Measurements from ENCODE around the gene ZDHHC24. TPM values are rescaled to one million over a fixed set of nuclear protein-coding genes. Genes with fewer than 3 reads are reported as not detected.

ZDHHC24 gene
- total RNA-seq, 1 donor from 2014 or later = 16.5 TPM

GRCh38 chr11:66564538-66564937, 18.7 kb upstream of the ZDHHC24 start:
- Histone ChIP-seq H3K27ac (no peak overlapping the region), H3K36me3 (no peaks in the 10 kb centered on the region), H3K4me3 (no peak overlapping the region), H3K9me3 (no peaks in the 10 kb centered on the region), H3K27me3 (no peaks in the 10 kb centered on the region), H3K4me1 (peaks cover 22% of the 10 kb centered on the region)
- no peak for DNase-seq (ENCODE audit: extremely low spot score in 2 of 2)
- intact Hi-C loops (cut with DNase I) = no loop called here
- TF ChIP-seq POLR2AphosphoS5 (IDR thresholded peaks at IDR 0.05; ENCODE audit: insufficient read depth in 1 of 2, low read depth in 1 of 2) (no peak), POLR2A (IDR thresholded peaks at IDR 0.05) (no peak), CTCF (IDR thresholded peaks at IDR 0.05) (no peak)

GRCh38 chr11:66563832-66564231, 18.0 kb upstream of the ZDHHC24 start:
- no peaks in the 10 kb centered on the region for H3K9me3 ChIP-seq
- H3K4me1 ChIP-seq = peaks cover 23% of the 10 kb centered on the region
- H3K27ac ChIP-seq = no peak overlapping the region
- TF ChIP-seq POLR2A (IDR thresholded peaks at IDR 0.05) (no peak), POLR2AphosphoS5 (IDR thresholded peaks at IDR 0.05; ENCODE audit: insufficient read depth in 1 of 2, low read depth in 1 of 2) (no peak), CTCF (IDR thresholded peaks at IDR 0.05) (no peak)
- no peaks in the 10 kb centered on the region for H3K27me3 ChIP-seq
- intact Hi-C loops (cut with DNase I) = no loop called here
- peak in 1 of 2 donors; percentile 47 for DNase-seq (ENCODE audit: extremely low spot score in 2 of 2)
- H3K36me3 ChIP-seq = no peaks in the 10 kb centered on the region
- H3K4me3 ChIP-seq = no peak overlapping the region

- no peak overlapping the region for H3K4me3 ChIP-seq
- H3K27me3 ChIP-seq = no peaks in the 10 kb centered on the region
- DNase-seq (ENCODE audit: extremely low spot score in 2 of 2) = no peak
- intact Hi-C loops (cut with DNase I) = no loop called here
- peaks cover 23% of the 10 kb centered on the region for H3K4me1 ChIP-seq
- no peak for TF ChIP-seq CTCF (IDR thresholded peaks at IDR 0.05)
- no peak for TF ChIP-seq POLR2AphosphoS5 (IDR thresholded peaks at IDR 0.05; ENCODE audit: insufficient read depth in 1 of 2, low read depth in 1 of 2)
- no peak for TF ChIP-seq POLR2A (IDR thresholded peaks at IDR 0.05)
- no peaks in the 10 kb centered on the region for H3K36me3 ChIP-seq
- no peak overlapping the region for H3K27ac ChIP-seq
- H3K9me3 ChIP-seq = no peaks in the 10 kb centered on the region
Measured at GRCh38 chr11:66562907-66563583, 17.2 kb upstream of the ZDHHC24 start.

GRCh38 chr11:66562275-66562674, 16.4 kb upstream of the ZDHHC24 start:
- Histone ChIP-seq H3K27me3 (no peaks in the 10 kb centered on the region), H3K9me3 (no peaks in the 10 kb centered on the region), H3K4me3 (no peak overlapping the region), H3K36me3 (no peaks in the 10 kb centered on the region), H3K27ac (no peak overlapping the region), H3K4me1 (peaks cover 16% of the 10 kb centered on the region)
- DNase-seq (ENCODE audit: extremely low spot score in 2 of 2) = no peak
- intact Hi-C loops (cut with DNase I) = no loop called here
- no peak for TF ChIP-seq POLR2AphosphoS5 (IDR thresholded peaks at IDR 0.05; ENCODE audit: insufficient read depth in 1 of 2, low read depth in 1 of 2)
- TF ChIP-seq CTCF (IDR thresholded peaks at IDR 0.05) = no peak
- TF ChIP-seq POLR2A (IDR thresholded peaks at IDR 0.05) = no peak

GRCh38 chr11:66561975-66562248, 16.1 kb upstream of the ZDHHC24 start:
- H3K27me3 ChIP-seq = no peaks in the 10 kb centered on the region
- no peak for DNase-seq (ENCODE audit: extremely low spot score in 2 of 2)
- intact Hi-C loops (cut with DNase I) = no loop called here
- H3K36me3 ChIP-seq = no peaks in the 10 kb centered on the region
- no peak overlapping the region for H3K4me3 ChIP-seq
- TF ChIP-seq POLR2A (IDR thresholded peaks at IDR 0.05) = no peak
- TF ChIP-seq POLR2AphosphoS5 (IDR thresholded peaks at IDR 0.05; ENCODE audit: insufficient read depth in 1 of 2, low read depth in 1 of 2) = no peak
- TF ChIP-seq CTCF (IDR thresholded peaks at IDR 0.05) = no peak
- no peaks in the 10 kb centered on the region for H3K9me3 ChIP-seq
- H3K27ac ChIP-seq = no peak overlapping the region
- peaks cover 12% of the 10 kb centered on the region for H3K4me1 ChIP-seq
